Skeletal muscle cell (primary cell): Measurements from ENCODE around the gene SPIRE2.
"Not testable (repeated sequence)": the region's sequence is repeated elsewhere in the genome, so short reads cannot be mapped to it uniquely, and the experiment has no call there.

Experiments
- DNase-seq: peaks from one replicate; pipeline ENCODE4 v3.0.0-alpha.2; 2010; ENCODE audit warnings: low read depth
- H3K4me3 ChIP-seq: 2 replicates; pipeline ENCODE4 v1.5.1; 2011; ENCODE audit warnings: low read depth, mild to moderate bottlenecking, control low read depth, low read length, moderate library complexity

The SPIRE2 gene

DNA sequence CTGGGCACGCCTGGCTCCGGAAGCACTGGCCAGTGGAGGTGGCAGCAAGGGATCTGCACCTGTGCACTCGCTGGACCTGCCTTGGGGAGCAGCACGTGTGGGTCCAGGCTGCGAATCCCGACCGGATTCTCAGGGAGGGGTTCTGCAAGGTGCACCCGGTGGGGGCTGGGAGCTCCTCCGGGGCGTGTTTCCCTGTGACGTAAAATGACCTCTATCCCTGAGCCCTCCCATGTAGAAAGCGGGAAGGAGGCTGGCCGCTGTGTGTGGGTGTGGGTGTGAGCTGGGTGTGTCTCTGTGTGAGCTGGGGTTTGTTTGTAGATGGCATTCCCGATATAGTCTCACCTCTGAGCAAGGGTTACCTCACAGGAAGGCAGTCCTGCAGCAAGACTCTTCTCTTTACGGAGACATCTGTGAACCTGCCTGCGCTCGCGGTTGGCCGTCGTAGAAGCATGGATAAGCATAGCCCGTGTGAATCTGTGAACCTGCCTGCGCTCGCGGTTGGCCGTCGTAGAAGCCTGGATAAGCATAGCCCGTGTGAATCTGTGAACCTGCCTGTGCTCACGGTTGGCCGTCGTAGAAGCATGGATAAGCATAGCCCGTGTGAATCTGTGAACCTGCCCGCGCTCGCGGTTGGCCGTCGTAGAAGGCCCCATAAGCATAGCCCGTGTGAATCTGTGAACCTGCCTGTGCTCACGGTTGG, 5.5 kb downstream of the SPIRE2 start:
- DNase-seq, H3K4me3 ChIP-seq: not testable (repeated sequence)

GRCh38 chr16:89834813-89835363, 6.6 kb downstream of the SPIRE2 start:
- H3K4me3 ChIP-seq, DNase-seq: not testable (repeated sequence)

DNA sequence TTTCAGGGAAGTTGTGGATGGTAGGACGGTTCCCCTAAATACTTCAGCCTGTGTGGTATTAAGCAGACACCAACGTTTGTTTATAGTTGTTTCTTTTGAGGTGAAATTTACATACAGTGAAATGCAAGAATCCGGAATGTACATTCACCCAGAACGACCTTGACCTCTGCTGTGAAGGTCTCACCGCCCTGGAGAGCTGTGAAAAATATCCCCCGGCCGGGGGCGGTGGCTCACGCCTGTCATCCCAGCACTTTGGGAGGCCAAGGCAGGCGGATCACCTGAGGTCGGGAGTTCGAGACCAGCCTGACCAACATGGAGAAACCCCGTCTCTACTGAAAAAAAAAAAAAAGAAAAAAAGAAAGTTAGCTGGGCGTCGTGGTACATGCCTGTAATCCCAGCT, 8.2 kb downstream of the SPIRE2 start:
- DNase-seq, H3K4me3 ChIP-seq: not testable (repeated sequence)

DNA sequence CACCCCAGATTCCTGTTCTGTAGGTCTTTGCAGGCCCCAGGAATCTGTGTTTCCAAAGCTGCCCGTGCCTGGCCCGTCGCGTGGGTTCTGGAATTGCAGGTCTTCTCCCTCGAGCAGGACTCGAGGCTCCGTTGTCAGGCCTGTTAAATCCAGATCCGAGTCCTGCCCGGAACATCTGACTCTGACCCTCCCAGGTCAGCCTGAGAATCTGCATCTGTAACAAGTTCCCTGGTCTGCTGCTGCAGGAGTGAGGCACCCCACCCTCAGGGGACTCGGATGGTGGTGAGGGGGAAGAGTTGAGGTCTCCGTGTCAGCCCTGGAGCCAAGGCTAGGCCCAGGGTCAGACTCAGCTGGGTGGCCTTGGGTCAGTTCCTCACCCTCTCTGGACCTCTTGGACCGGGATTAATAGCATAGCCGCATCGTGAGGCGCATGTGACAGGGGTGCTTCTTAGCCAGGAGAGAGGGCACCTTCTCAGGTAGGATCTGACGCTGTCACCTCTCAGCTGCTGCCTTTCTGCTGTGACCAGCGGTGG, 8.8 kb downstream of the SPIRE2 start:
- H3K4me3 ChIP-seq: no peak overlapping the region
- DNase-seq: no peak

- no peak for DNase-seq
- no peak overlapping the region for H3K4me3 ChIP-seq
Measured at GRCh38 chr16:89841275-89841674, 13.0 kb downstream of the SPIRE2 start.

DNA sequence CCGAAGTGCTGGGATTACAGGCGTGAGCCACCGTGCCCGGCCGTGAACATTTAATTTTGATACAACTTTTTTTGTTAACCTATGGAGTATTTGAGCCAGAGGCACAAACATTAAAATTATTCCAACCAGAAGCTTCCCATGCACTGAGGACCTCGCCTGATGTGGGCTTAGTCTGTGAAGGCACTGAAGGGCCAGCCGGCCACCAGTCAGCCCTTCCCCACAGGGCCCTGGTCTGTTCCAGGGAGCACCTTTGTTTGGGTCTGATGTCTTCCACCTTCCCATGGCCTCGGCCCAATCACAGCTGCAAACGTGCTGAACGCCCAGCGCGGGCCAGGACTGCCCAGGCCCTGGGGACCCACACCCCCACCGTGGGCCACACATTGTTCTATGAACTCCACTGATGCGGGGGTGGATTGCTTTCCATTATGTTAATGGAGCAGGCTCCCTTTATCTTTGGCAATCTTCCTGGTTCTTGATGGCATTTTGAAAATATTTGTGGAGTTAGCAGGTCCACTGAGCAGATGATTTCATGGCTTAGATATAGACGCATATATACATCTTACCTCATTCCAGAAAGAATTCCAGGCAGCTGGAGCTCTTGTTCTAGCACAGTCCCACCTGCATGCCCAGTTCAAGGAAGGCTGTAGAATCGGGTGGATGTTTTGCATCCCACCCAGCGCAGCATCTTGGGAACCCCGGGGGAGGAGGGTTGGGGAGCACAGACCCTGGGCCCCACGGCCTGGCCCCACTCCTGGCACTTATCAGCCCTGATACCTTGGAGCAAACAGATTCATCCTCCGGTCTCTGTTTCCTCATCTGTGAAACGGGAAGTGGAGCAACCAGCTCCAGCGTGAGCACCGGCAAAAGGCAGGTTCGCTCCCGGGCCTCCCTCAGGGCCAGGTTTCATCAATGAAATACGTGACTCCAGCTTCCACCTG, 14.5 kb downstream of the SPIRE2 start:
- peak; percentile 27 for DNase-seq
- H3K4me3 ChIP-seq: no peak overlapping the region

- DNase-seq: no peak
- H3K4me3 ChIP-seq: no peak overlapping the region
Measured at GRCh38 chr16:89843409-89844350, 15.4 kb downstream of the SPIRE2 start.

DNA sequence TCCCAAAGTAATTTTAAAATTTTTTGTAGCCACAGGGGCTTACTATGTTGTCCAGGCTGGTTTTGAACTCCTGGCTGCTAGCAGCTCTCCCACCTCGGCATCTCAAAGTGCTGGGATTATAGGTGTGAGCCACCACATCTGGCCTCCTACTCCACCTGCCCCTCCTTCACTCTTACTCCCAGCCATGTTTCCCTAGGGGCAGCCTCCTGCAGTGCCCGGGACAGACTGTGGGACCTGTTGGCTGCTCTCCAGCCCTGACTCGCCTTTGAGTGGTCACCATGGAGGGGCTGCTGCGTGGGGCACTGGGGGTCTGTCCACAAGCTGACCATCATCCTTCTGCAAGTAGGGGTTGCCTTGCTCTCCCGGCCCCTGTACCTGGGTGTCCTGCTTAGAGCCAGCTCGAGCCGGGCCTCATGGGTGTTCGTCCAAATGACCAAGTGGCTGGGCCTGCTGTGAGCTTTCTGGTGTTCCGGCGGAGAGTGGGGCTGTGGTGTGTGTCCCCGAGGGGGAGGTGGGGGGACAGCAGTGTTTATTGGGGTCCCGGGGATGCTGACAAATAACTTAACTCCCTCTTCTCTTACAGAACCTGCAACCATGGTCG, 16.6 kb downstream of the SPIRE2 start:
- H3K4me3 ChIP-seq: no peak overlapping the region
- no peak for DNase-seq

DNA sequence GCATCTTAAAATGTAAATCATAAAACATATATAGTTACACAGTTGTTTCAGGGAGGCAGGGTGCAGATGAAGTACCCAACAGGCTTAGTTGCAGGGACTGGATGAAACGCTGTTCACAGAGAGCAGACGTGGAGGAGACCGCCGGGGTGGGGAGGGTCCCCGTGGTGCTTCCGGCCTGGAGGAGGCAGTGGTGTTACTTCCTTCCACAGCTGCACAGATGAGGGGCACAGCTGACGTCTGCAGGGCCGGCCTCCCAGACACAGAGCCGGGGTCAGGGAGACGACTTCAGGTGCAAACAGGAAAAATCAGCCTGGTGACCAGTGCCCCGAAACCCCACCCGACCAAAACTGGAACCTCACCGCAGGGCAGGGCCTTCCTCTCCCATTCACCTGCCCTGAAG, 17.1 kb downstream of the SPIRE2 start:
- DNase-seq: no peak

DNA sequence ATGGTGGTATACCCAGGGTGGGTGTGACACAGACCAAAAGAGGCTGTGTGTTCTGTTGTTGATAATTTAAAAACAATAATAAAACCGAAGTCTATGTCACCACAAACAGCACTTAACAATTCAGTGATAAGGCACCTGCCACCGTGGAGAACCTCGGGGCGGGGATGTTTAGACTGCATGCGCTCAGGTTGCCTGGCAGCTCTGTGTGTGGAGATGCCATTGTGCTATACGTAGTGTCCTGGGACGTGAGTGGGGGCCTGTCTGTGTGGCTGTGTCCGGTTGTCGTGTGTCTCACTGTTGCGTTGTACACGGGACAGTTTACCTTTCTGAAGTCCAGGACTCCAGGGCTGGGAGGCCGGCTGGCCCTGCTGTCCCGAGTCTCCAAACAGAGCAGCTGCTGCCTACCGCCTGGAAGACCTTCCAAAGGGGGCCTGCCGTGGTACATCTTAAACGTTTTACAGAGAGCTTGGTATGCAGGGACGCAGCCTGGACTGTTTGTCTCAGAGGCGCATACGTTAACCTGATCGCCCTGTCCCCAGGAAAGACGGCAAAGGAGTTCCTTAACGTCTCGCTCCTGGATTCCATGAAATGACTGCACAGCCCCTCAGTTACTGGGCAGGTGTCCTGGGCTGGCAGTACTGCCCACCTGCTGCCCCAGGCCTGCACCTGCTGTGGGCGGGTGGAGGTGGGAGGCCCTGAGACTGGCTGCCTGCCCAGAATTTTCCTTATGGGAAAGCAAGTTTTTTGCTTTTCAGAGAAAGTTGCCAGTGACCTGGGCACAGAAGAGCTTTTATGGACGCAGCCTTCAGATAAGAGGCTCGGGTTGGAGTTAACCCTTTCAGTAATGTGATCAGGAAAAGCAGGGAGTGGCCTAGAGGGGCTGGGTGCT, 19.0 kb downstream of the SPIRE2 start:
- DNase-seq: no peak

More for the DNA sequence above, 17.1 kb downstream of the SPIRE2 start:
- no peak overlapping the region for H3K4me3 ChIP-seq

GRCh38 chr16:89847940-89848297, 19.6 kb downstream of the SPIRE2 start:
- no peak overlapping the region for H3K4me3 ChIP-seq
- no peak for DNase-seq

More for the DNA sequence above, 19.0 kb downstream of the SPIRE2 start:
- no peak overlapping the region for H3K4me3 ChIP-seq

DNA sequence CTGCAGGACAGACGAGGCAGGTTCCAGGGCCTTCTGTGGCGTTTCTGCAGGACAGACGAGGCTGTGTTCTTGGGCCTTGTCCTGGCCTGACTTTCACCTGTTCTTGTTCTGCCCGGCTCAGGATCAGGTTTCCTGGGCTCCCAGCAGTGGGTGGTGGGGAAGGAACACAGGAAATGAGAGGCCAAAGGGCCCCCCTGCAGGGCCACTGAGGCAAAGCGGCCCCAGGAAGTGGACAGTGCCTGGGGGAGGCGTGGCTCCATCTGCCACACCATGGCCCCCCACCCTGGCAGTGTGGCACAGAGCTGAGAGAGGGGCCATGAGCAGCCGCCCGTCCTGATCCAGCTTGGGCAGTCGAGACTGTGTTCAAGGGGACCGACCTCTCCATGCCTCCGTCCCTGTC, 20.7 kb downstream of the SPIRE2 start:
- no peak overlapping the region for H3K4me3 ChIP-seq
- no peak for DNase-seq

DNA sequence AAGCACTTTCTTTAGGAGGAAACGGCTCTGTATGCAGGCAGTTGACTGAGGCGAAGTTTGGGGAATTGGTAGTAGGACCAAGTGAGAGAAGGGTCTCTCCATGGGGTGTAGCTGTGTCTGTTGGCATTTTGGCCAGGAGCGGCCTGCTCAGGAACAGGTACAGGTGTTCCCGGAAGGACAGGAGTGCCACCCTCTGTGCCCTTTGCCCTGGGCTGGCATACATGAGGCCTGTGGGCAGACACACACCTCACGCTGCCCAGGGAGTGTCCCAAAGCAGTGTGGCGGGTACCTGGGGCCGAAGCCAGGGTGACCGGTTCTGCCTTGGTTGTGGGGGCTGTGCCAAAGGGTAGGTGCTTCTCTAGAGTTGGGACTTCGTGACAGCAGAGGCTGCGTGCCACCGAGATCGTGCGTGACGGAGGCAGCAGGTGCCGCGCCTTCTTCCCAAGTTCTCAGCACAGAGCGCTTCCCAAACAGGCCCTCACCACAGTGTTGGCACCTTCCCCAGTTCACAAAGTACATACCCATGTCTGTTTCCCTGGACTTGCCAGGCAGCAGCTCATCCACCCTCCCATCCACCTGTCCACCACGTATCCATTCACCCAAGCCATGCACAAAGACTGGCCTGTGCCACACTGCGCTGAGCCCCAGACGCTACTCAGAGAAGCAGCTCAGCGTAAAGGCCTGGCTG, 25.2 kb downstream of the SPIRE2 start:
- DNase-seq: no peak
- H3K4me3 ChIP-seq: no peak overlapping the region

- DNase-seq: no peak
- H3K4me3 ChIP-seq: no peak overlapping the region
Measured at GRCh38 chr16:89855301-89855945, 27.1 kb downstream of the SPIRE2 start.

- H3K4me3 ChIP-seq: no peak overlapping the region
- DNase-seq: no peak
Measured at GRCh38 chr16:89855986-89856385, 27.7 kb downstream of the SPIRE2 start.

DNA sequence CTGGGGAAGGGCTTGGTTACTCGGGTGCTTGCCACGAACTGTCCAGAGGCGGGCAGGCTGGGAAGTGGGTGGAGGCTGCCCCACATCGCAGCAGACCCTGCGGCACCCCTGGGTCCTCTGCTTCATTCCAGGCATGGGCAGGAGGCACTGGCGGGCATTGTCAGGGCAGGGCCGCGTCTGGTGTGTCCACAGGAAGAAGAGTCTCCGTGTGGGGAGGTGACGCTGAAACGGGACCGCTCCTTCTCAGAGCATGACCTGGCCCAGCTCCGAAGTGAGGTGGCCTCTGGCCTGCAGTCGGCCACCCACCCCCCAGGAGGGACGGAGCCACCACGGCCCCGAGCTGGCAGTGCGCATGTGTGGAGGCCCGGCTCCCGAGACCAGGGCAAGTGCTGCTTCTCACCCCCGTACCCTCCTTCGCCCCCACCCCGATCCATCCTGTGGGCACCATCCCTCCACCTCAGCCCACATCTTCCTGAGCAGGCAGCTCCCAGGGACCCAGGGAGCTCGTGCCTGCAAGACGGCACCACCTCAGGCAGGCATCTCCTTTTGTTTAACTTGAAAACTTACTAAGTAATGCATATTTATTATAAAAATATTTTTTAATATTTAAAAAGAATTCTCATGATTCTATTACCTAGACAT, 30.8 kb downstream of the SPIRE2 start:
- DNase-seq: no peak

More for the DNA sequence above, 30.8 kb downstream of the SPIRE2 start:
- H3K4me3 ChIP-seq: no peak overlapping the region
